ENCODE data around the gene FAM227B.
"Not testable (repeated sequence)": the region's sequence is repeated elsewhere in the genome, so short reads cannot be mapped to it uniquely, and the experiment has no call there.

Gene FAM227B

DNA sequence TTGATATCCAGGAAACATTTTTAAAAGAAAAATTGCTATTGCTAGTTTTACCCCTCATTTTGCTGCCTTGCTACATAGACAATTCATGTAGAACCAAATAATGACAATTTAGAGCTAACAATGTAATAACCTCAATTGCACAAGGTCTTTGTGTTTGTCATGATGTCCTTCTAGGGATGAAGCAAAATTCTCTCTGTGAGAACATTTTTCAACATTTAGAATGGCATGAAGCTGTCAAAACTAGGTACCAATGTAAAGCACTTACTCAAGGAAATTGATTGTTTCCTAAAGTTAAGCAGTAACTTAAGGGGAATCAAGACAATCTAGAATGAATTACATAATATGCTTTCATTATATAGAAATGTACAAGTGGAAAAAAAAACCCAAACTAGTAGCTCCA lies 205.5 kb downstream of the FAM227B start:
- TF ChIP-seq, protein P1, sequence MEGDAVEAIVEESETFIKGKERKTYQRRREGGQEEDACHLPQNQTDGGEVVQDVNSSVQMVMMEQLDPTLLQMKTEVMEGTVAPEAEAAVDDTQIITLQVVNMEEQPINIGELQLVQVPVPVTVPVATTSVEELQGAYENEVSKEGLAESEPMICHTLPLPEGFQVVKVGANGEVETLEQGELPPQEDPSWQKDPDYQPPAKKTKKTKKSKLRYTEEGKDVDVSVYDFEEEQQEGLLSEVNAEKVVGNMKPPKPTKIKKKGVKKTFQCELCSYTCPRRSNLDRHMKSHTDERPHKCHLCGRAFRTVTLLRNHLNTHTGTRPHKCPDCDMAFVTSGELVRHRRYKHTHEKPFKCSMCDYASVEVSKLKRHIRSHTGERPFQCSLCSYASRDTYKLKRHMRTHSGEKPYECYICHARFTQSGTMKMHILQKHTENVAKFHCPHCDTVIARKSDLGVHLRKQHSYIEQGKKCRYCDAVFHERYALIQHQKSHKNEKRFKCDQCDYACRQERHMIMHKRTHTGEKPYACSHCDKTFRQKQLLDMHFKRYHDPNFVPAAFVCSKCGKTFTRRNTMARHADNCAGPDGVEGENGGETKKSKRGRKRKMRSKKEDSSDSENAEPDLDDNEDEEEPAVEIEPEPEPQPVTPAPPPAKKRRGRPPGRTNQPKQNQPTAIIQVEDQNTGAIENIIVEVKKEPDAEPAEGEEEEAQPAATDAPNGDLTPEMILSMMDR (conservative IDR thresholded peaks at IDR 0.05; ENCODE audit: low read depth, low read length), result no peak
- no peak for DNase-seq (ENCODE audit: low read depth)
- H3K4me3 ChIP-seq (ENCODE audit: low read length), result no peak overlapping the region

DNA sequence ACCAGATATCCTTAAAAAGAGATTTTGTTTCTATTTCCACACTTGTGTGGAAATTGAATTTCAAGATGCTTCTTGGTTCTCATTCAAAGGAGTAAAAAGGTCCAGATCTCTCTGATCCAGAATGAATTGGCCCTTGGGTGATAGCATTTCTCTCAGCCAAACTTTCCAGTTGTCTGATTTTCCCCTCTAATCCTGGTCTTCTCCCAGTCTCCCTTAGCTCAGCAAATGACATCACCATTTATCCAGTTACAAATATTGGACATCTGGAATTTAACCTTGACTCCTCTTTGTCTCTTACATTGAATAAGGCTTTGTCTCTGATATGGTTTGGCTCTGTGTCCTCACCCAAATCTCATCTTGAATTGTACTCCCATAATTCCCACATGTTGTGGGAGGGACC lies 207.8 kb downstream of the FAM227B start:
- H3K4me3 ChIP-seq (ENCODE audit: low read length), result no peak overlapping the region
- TF ChIP-seq, protein P1 (conservative IDR thresholded peaks at IDR 0.05; ENCODE audit: low read depth, low read length), result no peak
- no peak for DNase-seq (ENCODE audit: low read depth)

DNA sequence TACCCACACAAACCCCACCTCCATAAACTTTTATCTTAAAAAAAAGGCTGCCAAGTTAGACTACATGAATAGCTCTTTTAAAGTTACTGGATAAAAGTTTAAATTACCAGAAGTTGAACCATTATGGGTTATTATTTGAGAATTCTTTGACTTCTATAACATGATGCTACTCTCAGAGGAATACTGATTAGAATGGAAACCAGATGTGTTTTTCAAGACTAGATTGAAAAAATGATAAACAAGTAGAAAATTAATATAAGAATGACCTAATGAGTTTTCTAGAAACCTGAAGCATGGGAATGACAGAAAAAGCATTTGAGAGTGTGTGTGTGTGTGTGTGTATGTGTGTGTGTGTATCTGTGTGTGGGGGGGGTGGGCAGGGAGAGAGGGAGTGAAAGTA lies 210.0 kb downstream of the FAM227B start:
- DNase-seq (ENCODE audit: low read depth), result no peak
- TF ChIP-seq, protein P1 (conservative IDR thresholded peaks at IDR 0.05; ENCODE audit: low read depth, low read length), result no peak
- H3K4me3 ChIP-seq (ENCODE audit: low read length), result no peak overlapping the region

DNA sequence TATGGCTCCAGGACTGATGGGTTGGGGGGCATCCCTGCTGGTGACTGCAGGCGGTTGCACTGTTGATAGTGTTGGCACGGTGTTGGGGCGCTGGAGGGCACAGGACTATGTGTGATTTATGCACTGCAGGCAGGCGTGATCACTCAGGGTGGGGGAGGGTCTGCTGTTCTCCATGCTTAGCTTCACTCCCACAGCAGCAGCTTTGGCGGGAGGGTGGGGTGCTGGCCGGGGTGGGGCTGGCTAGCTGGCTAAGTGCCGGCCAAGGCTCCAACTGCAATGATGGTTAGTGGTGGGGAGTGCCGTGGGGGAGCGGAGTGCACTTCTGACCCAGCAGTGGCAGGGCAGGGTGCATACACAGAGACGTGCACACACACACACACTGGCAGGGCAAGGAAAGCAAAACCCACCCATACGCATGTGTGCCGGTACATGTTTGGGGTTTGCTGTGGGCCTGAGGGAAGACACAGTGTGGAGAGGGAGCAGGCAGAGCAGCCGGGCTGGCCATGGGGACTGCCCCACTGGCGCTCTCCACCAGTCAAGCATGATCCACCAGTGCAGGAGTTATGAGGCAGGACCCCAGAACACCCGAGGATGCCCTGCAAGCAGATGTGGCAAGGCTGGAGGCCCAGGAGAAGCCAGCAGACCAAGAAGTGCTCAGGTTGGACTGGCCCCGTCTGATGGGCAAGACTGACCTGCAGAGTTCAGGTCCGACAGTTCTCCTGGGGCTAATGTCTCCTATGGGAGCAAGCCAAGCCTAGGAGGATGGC lies 214.1 kb downstream of the FAM227B start:
- no peak for DNase-seq (ENCODE audit: low read depth)
- TF ChIP-seq, protein P1 (conservative IDR thresholded peaks at IDR 0.05; ENCODE audit: low read depth, low read length), result no peak
- H3K4me3 ChIP-seq (ENCODE audit: low read length), result no peak overlapping the region

DNA sequence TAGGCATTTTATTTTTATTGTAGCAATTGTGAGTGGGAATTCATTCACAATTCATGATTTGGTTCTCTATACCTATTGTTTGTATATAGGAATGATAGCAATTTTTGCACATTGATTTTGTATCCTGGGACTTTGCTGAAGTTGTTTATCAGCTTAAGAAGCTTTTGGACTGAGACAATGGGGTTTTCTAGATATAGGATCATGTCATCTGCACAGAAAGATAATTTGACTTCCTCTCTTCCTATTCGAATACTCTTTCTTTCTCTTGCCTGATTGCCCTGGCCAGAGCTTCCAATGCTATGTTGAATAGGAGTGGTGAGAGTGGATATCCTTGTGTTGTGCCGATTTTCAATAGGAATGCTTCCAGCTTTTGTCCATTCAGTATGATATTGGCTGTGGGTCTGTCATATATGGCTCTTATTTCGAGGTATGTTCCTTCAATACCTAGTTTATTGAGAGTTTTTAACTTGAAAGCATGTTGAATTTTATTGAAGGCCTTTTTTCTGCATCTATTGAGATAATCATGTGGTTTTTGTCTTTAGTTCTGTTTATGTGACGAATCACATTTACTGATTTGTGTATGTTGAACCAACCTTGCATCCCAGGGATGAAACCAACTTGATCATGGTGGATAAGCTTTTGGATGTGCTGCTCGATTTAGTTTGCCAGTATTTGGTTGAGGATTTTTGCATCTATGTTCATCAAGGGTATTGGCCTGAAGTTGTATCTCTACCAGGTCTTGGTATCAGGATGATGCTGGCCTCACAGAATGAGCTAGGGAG lies 217.9 kb downstream of the FAM227B start:
- DNase-seq (ENCODE audit: low read depth); H3K4me3 ChIP-seq (ENCODE audit: low read length): not testable (repeated sequence)

DNA sequence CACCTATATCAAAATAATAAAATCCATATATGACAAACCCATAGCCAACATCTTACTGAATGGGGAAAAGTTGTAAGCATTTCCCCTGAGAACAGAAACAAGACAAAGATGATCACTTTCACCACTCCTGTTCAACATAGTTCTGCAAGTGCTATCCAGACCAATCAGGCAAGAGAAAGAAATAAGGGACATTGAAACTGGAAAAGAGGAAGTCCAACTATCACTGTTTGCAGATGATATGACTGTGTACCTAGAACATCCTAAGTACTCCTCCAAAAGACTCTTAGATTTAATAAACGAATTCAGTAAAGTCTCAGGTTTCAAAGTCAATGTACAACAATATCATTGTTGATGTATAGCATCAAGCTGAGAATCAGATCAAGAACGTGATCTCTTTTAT lies 233.1 kb downstream of the FAM227B start:
- no peak overlapping the region for H3K4me3 ChIP-seq (ENCODE audit: low read length)
- no peak for DNase-seq (ENCODE audit: low read depth)
- TF ChIP-seq, protein P1 (conservative IDR thresholded peaks at IDR 0.05; ENCODE audit: low read depth, low read length), result no peak

DNA sequence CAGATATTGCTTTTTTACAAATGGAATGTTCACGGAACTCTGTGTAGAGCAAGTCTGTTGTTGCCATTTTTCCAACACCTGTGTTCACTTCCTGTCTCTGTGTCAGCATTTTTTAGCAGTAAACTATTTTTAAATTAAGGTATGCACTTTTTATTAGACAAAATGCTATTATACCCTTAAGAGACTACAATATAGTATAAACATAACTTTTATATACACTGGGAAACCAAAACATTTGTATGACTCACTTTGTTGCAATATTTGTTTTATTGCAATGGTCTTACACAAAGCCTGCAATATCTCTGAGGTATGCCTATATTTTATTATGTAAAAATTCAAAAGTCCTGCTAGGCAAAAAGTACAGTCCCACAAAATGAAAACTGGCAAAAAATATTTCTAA lies 237.4 kb downstream of the FAM227B start:
- TF ChIP-seq, protein P1 (conservative IDR thresholded peaks at IDR 0.05; ENCODE audit: low read depth, low read length), result no peak
- no peak for DNase-seq (ENCODE audit: low read depth)
- no peak overlapping the region for H3K4me3 ChIP-seq (ENCODE audit: low read length)

All from retinal pigment epithelial cell (primary cell).